Fibroblast of lung (primary cell): ENCODE measurements around the gene XYLT1. TPM values are rescaled to one million over a fixed set of nuclear protein-coding genes. Genes with fewer than 3 reads are reported as not detected.

ENCODE experiments used
- DNase-seq, 2 donors: peaks; one replicate each; pipeline versions ENCODE4 v3.0.0 to v3.0.0-alpha.2; 2010; ENCODE audit warnings: low read depth in 2 of 2
- H2AFZ ChIP-seq: 2 replicates; pipeline ENCODE4 v1.5.1; 2012; ENCODE audit warnings: low read length, control low read depth, inconsistent platforms
- H3K27ac ChIP-seq: 2 replicates; pipeline ENCODE4 v1.5.1; 2011; ENCODE audit warnings: low read length, control low read depth; ENCODE audit not compliant: insufficient read depth
- H3K27me3 ChIP-seq: 2 replicates; pipeline ENCODE4 v1.5.1; 2011; ENCODE audit warnings: mild to moderate bottlenecking, low read length; ENCODE audit not compliant: control insufficient read depth, insufficient read depth
- H3K36me3 ChIP-seq: 2 replicates; pipeline ENCODE4 v1.5.1; 2011; ENCODE audit warnings: low read length; ENCODE audit not compliant: control insufficient read depth, insufficient read depth
- H3K4me1 ChIP-seq: 2 replicates; pipeline ENCODE4 v1.5.1; 2011; ENCODE audit warnings: low read length; ENCODE audit not compliant: control insufficient read depth, insufficient read depth; ENCODE audit errors: extremely low read depth
- H3K4me2 ChIP-seq: 2 replicates; pipeline ENCODE4 v1.5.1; 2011; ENCODE audit warnings: low read length, control low read depth; ENCODE audit not compliant: insufficient read depth; ENCODE audit errors: extremely low read depth
- H3K4me3 ChIP-seq, 4 experiments: fragments of 200-600 bp in 1 of 4; sonication (generic) in 1 of 4; replicated peaks in 1 of 4; 2 replicates each; pipeline ENCODE4 v1.5.1; 2011 to 2016; ENCODE audit warnings: low read length in 4 of 4, low read depth in 3 of 4, mild to moderate bottlenecking in 3 of 4, control low read depth in 2 of 4, inconsistent platforms in 1 of 4, mixed read lengths in 1 of 4; ENCODE audit not compliant: insufficient read depth in 1 of 4; ENCODE audit errors: control extremely low read depth in 1 of 4
- H3K79me2 ChIP-seq: 2 replicates; pipeline ENCODE4 v1.5.1; 2012; ENCODE audit warnings: mild to moderate bottlenecking, low read length, inconsistent platforms; ENCODE audit not compliant: control insufficient read depth, insufficient read depth
- H3K9ac ChIP-seq: 2 replicates; pipeline ENCODE4 v1.5.1; 2011; ENCODE audit warnings: mild to moderate bottlenecking, low read length, control low read depth; ENCODE audit not compliant: insufficient read depth
- H3K9me3 ChIP-seq: 2 replicates; pipeline ENCODE4 v1.5.1; 2012; ENCODE audit warnings: low read depth, low read length; ENCODE audit not compliant: control insufficient read depth, insufficient read depth
- H4K20me1 ChIP-seq: 2 replicates; pipeline ENCODE4 v1.5.1; 2011; ENCODE audit warnings: low read length; ENCODE audit not compliant: control insufficient read depth, insufficient read depth; ENCODE audit errors: extremely low read depth
- CTCF ChIP-seq, 2 donors: IDR thresholded peaks in 1 of 2; conservative IDR thresholded peaks in 1 of 2; 1 replicate in 1 of 2; 2 replicates in 1 of 2; pipeline ENCODE4 v1.5.1; 2011 to 2012; ENCODE audit warnings: low read length in 2 of 2, control low read depth in 1 of 2, inconsistent platforms in 1 of 2, low read depth in 1 of 2, mild to moderate bottlenecking in 1 of 2
- EZH2 ChIP-seq: IDR thresholded peaks from 2 replicates; pipeline ENCODE4 v1.5.1; 2012; ENCODE audit warnings: low read length, control low read depth, mild to moderate bottlenecking; ENCODE audit errors: missing control alignments
- polyA plus RNA-seq, 2 donors: library from polyadenylated mRNA; depleted of rRNA in 1 of 2; stranded (reverse) in 1 of 2; unstranded in 1 of 2; fragments of >200 nt; gene quantifications; 2 replicates each; pipeline ENCODE4 v1.2.1, GENCODE V29; 2011 to 2012; ENCODE audit warnings: missing spikeins in 1 of 2
- total RNA-seq: library from RNA; depleted of rRNA; stranded (reverse); fragments of >200 nt; gene quantifications from 2 replicates; pipeline ENCODE4 v1.2.1, GENCODE V29; 2014

Gene XYLT1
- total and polyA plus RNA-seq, 2 donors (not counting 1 experiment from before 2014, with no cell fraction given), result 9.3 to 21.8 TPM

- H3K27ac ChIP-seq, result no peak overlapping the region
- H3K4me1 ChIP-seq, result no peaks in the 10 kb centered on the region
- no peak overlapping the region for H3K4me3 ChIP-seq
- H4K20me1 ChIP-seq, result no peaks in the 10 kb centered on the region
- no peaks in the 10 kb centered on the region for H3K79me2 ChIP-seq
- no peak for DNase-seq
- no peaks in the 10 kb centered on the region for H3K27me3 ChIP-seq
- no peaks in the 10 kb centered on the region for H3K36me3 ChIP-seq
- H3K9ac ChIP-seq, result no peak overlapping the region
- no peak for TF ChIP-seq CTCF (conservative IDR thresholded peaks at IDR 0.05 in 1 of 2, IDR thresholded peaks at IDR 0.05 in 1 of 2; ENCODE audit: low read depth in 1 of 2, low read length in 2 of 2)
- no peak for TF ChIP-seq EZH2
- no peak overlapping the region for H3K4me2 ChIP-seq
- H2AFZ ChIP-seq, result no peak overlapping the region
- H3K9me3 ChIP-seq, result no peaks in the 10 kb centered on the region
Measured at GRCh38 chr16:17062676-17063075, 408.1 kb downstream of the XYLT1 start.

DNA sequence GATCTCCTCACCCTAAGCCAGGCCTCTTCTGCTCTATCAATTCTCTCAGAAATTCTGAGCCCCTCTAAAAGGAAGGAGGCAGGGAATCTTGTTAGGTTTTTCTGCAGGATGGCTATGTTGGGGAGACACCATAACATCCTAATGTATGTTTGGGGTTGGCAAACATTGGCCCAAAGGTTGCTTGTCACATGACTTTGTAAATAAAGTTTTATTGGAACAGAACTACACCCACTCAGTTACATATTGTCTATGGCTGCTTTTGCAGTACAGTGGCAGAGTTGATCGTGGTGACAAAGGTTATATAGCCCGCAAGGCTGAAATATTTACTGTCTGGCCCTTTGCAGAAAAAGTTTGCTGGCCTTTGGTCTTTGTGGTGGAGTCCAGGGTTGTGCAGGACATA, 409.4 kb downstream of the XYLT1 start:
- H3K4me2 ChIP-seq, result no peak overlapping the region
- H3K36me3 ChIP-seq, result no peaks in the 10 kb centered on the region
- H3K27ac ChIP-seq, result no peak overlapping the region
- H4K20me1 ChIP-seq, result no peaks in the 10 kb centered on the region
- H3K27me3 ChIP-seq, result no peaks in the 10 kb centered on the region
- no peak for DNase-seq
- H2AFZ ChIP-seq, result no peak overlapping the region
- H3K9ac ChIP-seq, result no peak overlapping the region
- H3K4me1 ChIP-seq, result no peaks in the 10 kb centered on the region
- no peaks in the 10 kb centered on the region for H3K79me2 ChIP-seq
- TF ChIP-seq EZH2 (no peak), CTCF (conservative IDR thresholded peaks at IDR 0.05 in 1 of 2, IDR thresholded peaks at IDR 0.05 in 1 of 2; ENCODE audit: low read depth in 1 of 2, low read length in 2 of 2) (no peak)
- H3K4me3 ChIP-seq, result no peak overlapping the region
- H3K9me3 ChIP-seq, result no peaks in the 10 kb centered on the region

DNA sequence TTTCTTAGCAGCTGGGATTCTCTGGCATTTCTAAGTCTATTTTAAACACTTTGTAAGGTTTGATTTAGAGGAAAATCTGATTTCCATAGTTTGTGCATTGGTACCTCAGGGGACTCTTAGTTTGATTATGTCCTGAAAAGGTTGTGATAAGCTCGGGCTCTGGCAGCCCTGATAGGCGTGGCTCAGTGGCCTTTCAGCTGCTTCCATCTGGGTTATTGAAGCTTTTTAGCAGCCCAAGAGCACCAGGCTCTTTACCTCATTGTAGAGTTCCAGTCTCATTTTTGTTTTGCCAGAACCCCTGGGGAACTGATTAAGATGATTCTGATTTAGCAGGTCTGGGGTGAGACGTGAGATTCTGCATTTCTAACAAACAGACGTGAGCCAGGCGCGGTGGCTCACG, 412.3 kb downstream of the XYLT1 start:
- Histone ChIP-seq H3K27me3 (no peaks in the 10 kb centered on the region), H3K27ac (no peak overlapping the region), H3K4me3 (no peak overlapping the region), H3K9me3 (no peaks in the 10 kb centered on the region), H4K20me1 (no peaks in the 10 kb centered on the region), H3K79me2 (no peaks in the 10 kb centered on the region), H3K36me3 (no peaks in the 10 kb centered on the region), H3K4me1 (no peaks in the 10 kb centered on the region), H2AFZ (no peak overlapping the region), H3K4me2 (no peak overlapping the region), H3K9ac (no peak overlapping the region)
- no peak for DNase-seq
- no peak for TF ChIP-seq CTCF (conservative IDR thresholded peaks at IDR 0.05 in 1 of 2, IDR thresholded peaks at IDR 0.05 in 1 of 2; ENCODE audit: low read depth in 1 of 2, low read length in 2 of 2)
- TF ChIP-seq EZH2, result no peak
